IMR-90 (cell line): ENCODE measurements around the gene TNNT1. TPM values are rescaled to one million over a fixed set of nuclear protein-coding genes. Genes with fewer than 3 reads are reported as not detected.
A peak's percentile ranks its signal among the peaks of the same experiment; 100 is the strongest.

Source experiments
- ATAC-seq: fragments of 200-7000 bp; cut with Tn5 transposase; 2 replicates; pipeline ENCODE4 v1.9.1; 2020; ENCODE audit warnings: low read depth, mild to moderate bottlenecking, moderate library complexity
- BruUV-seq: library from RNA; stranded (reverse); fragments of 400-500 nt; replicated peaks from 2 replicates; lab custom pipeline; 2021; lab: Mats Ljungman, UMichigan
- CTCF ChIA-PET: fragments of 300-600 bp; formaldehyde crosslinking; extraction: SDS; loops from one replicate; lab custom pipeline; 2021; ENCODE audit warnings: antibody characterized with exemption; lab: Yijun Ruan, JAX
- POLR2A ChIA-PET: fragments of 300-600 bp; sonication (Branson Sonifier 250); formaldehyde crosslinking; loops from one replicate; lab custom pipeline; 2022; ENCODE audit warnings: antibody characterized with exemption; ENCODE audit not compliant: unreplicated experiment; lab: Charles Lee
- DNase-seq: peaks from one replicate; pipeline ENCODE4 v3.0.0; 2013
- H2AFZ ChIP-seq: replicated peaks from 2 replicates; pipeline ENCODE3; 2013; ENCODE audit warnings: low read length, mild to moderate bottlenecking; ENCODE audit not compliant: poor library complexity
- H2AK5ac ChIP-seq: 2 replicates; pipeline ENCODE4 v1.6.1; 2013; ENCODE audit warnings: low read depth, low read length, inconsistent platforms
- H2AK9ac ChIP-seq: replicated peaks from 2 replicates; pipeline ENCODE3; 2013; ENCODE audit warnings: mild to moderate bottlenecking, low read depth, low read length, moderate library complexity; ENCODE audit not compliant: poor library complexity
- H2BK120ac ChIP-seq: 2 replicates; pipeline ENCODE4 v1.6.1; 2013; ENCODE audit warnings: low read depth, low read length, inconsistent platforms
- H2BK15ac ChIP-seq: 3 replicates; pipeline ENCODE4 v1.6.1; 2013; ENCODE audit warnings: low read depth, low read length, inconsistent platforms
- H2BK20ac ChIP-seq: 2 replicates; pipeline ENCODE4 v1.6.1; 2013; ENCODE audit warnings: low read depth, mild to moderate bottlenecking, inconsistent platforms, low read length, moderate library complexity
- H2BK5ac ChIP-seq: 2 replicates; pipeline ENCODE4 v1.6.1; 2013; ENCODE audit warnings: mild to moderate bottlenecking, low read depth, low read length, inconsistent platforms; ENCODE audit not compliant: poor library complexity, severe bottlenecking
- H3K14ac ChIP-seq: replicated peaks from 2 replicates; pipeline ENCODE4 v1.6.1; 2013; ENCODE audit warnings: low read depth, low read length, inconsistent platforms
- H3K18ac ChIP-seq: 2 replicates; pipeline ENCODE4 v1.6.1; 2013; ENCODE audit warnings: low read depth, low read length, control low read depth
- H3K23ac ChIP-seq: 2 replicates; pipeline ENCODE4 v1.6.1; 2013; ENCODE audit warnings: low read depth, low read length, inconsistent platforms
- H3K27ac ChIP-seq: 2 replicates; pipeline ENCODE4 v1.5.1; 2013; ENCODE audit warnings: mild to moderate bottlenecking, control low read depth, low read length; ENCODE audit not compliant: insufficient read depth
- H3K27me3 ChIP-seq: 2 replicates; pipeline ENCODE4 v1.6.1; 2013; ENCODE audit warnings: low read length; ENCODE audit not compliant: control insufficient read depth, insufficient read depth
- H3K36me3 ChIP-seq: 2 replicates; pipeline ENCODE4 v1.6.1; 2013; ENCODE audit warnings: low read length, mixed read lengths; ENCODE audit not compliant: control insufficient read depth, insufficient read depth
- H3K4ac ChIP-seq: 2 replicates; pipeline ENCODE4 v1.6.1; 2013; ENCODE audit warnings: low read depth, low read length, inconsistent platforms
- H3K4me1 ChIP-seq: 2 replicates; pipeline ENCODE4 v1.6.1; 2013; ENCODE audit warnings: low read length, mixed read lengths; ENCODE audit not compliant: control insufficient read depth, insufficient read depth
- H3K4me2 ChIP-seq: 2 replicates; pipeline ENCODE4 v1.6.1; 2013; ENCODE audit warnings: low read depth, mild to moderate bottlenecking, control low read depth, low read length, moderate library complexity
- H3K4me3 ChIP-seq: 2 replicates; pipeline ENCODE4 v1.5.1; 2013; ENCODE audit warnings: low read depth, mild to moderate bottlenecking, control low read depth, low read length, moderate library complexity; ENCODE audit not compliant: insufficient read depth
- H3K56ac ChIP-seq: 2 replicates; pipeline ENCODE4 v1.6.1; 2013; ENCODE audit warnings: low read length, inconsistent platforms; ENCODE audit not compliant: insufficient read depth; ENCODE audit errors: extremely low read depth
- H3K79me1 ChIP-seq, 2 experiments: 2 replicates each; pipeline ENCODE4 v1.6.1; 2013; ENCODE audit warnings: low read length in 2 of 2, inconsistent platforms in 1 of 2, low read depth in 1 of 2
- H3K9ac ChIP-seq: 2 replicates; pipeline ENCODE4 v1.6.1; 2013; ENCODE audit warnings: low read depth, low read length, control low read depth
- H3K9me1 ChIP-seq: 2 replicates; pipeline ENCODE4 v1.6.1; 2013; ENCODE audit warnings: low read length, inconsistent platforms; ENCODE audit not compliant: insufficient read depth
- H3K9me3 ChIP-seq: 2 replicates; pipeline ENCODE4 v1.6.1; 2013; ENCODE audit warnings: low read length; ENCODE audit not compliant: control insufficient read depth, insufficient read depth
- H4K20me1 ChIP-seq: 2 replicates; pipeline ENCODE4 v1.6.1; 2013; ENCODE audit warnings: low read length, inconsistent platforms; ENCODE audit not compliant: insufficient read depth
- H4K5ac ChIP-seq: 2 replicates; pipeline ENCODE4 v1.6.1; 2013; ENCODE audit warnings: mild to moderate bottlenecking, low read depth, low read length, control low read depth
- H4K8ac ChIP-seq, 2 experiments: 2 replicates each; pipeline ENCODE4 v1.6.1; 2013; ENCODE audit warnings: low read depth in 2 of 2, low read length in 2 of 2, control low read depth in 1 of 2, inconsistent platforms in 1 of 2
- H4K91ac ChIP-seq: 2 replicates; pipeline ENCODE4 v1.6.1; 2013; ENCODE audit warnings: low read depth, low read length, inconsistent platforms; ENCODE audit not compliant: insufficient read depth
- CEBPB ChIP-seq: IDR thresholded peaks from 2 replicates; pipeline ENCODE4 v1.6.1; 2012; ENCODE audit warnings: low read depth, low read length, improper control_type of control experiment
- CHD1 ChIP-seq: IDR thresholded peaks from 2 replicates; pipeline ENCODE4 v1.6.1; 2012; ENCODE audit warnings: low read depth, low read length, improper control_type of control experiment
- FOS ChIP-seq: fragments of 150-350 bp; IDR thresholded peaks from 2 replicates; pipeline ENCODE4 v1.6.1; 2016; ENCODE audit warnings: low read depth, low read length
- MAFK ChIP-seq: IDR thresholded peaks from 2 replicates; pipeline ENCODE4 v1.6.1; 2012; ENCODE audit warnings: low read depth, low read length, improper control_type of control experiment
- MXI1 ChIP-seq: IDR thresholded peaks from 2 replicates; pipeline ENCODE4 v1.6.1; 2012; ENCODE audit warnings: low read depth, mild to moderate bottlenecking, low read length, moderate library complexity, borderline replicate concordance
- NFE2L2 ChIP-seq: fragments of 150-350 bp; IDR thresholded peaks from 2 replicates; pipeline ENCODE4 v1.6.1; 2016; ENCODE audit warnings: low read depth, mild to moderate bottlenecking, low read length
- POLR2A ChIP-seq: IDR thresholded peaks from 2 replicates; pipeline ENCODE4 v1.6.1; 2012; ENCODE audit warnings: mild to moderate bottlenecking, low read depth, low read length
- RAD21 ChIP-seq: IDR thresholded peaks from 2 replicates; pipeline ENCODE4 v1.6.1; 2012; ENCODE audit warnings: low read length, improper control_type of control experiment
- RCOR1 ChIP-seq: IDR thresholded peaks from 2 replicates; pipeline ENCODE4 v1.6.1; 2012; ENCODE audit warnings: mild to moderate bottlenecking, low read length, improper control_type of control experiment; ENCODE audit not compliant: insufficient replicate concordance
- RFX5 ChIP-seq: IDR thresholded peaks from 2 replicates; pipeline ENCODE4 v1.8.0; 2012; ENCODE audit warnings: low read depth, mild to moderate bottlenecking, low read length, moderate library complexity
- SMC3 ChIP-seq: fragments of 150-350 bp; IDR thresholded peaks from 2 replicates; pipeline ENCODE4 v1.6.1; 2016; ENCODE audit warnings: low read depth, mild to moderate bottlenecking, antibody characterized with exemption, low read length, moderate library complexity
- USF2 ChIP-seq: fragments of 150-350 bp; IDR thresholded peaks from 2 replicates; pipeline ENCODE4 v1.6.1; 2017; ENCODE audit warnings: mild to moderate bottlenecking, antibody characterized with exemption, low read length, low read depth
- WGBS, 2 experiments: methylation state at CpG; one replicate each; pipeline versions ENCODE4 v1.1.5 to v1.1.7; 2013; ENCODE audit warnings: missing lambda C conversion rate in 2 of 2; ENCODE audit not compliant: insufficient read length in 1 of 2; ENCODE audit errors: extremely low coverage in 2 of 2; 5-methylcytosine and 5-hydroxymethylcytosine counted together
- dilution Hi-C: fragments of 300-500 bp; cut with HindIII; formaldehyde crosslinking; loops from one replicate; pipeline ENCODE4 v1.14.3; 2018; ENCODE audit warnings: low sequenced_read_pairs; ENCODE audit not compliant: unreplicated experiment
- in situ Hi-C: fragments of 300-500 bp; cut with MboI; formaldehyde crosslinking; loops from 3 replicates; pipeline ENCODE4 v1.14.3; 2019; ENCODE audit warnings: low sequenced_read_pairs, inconsistent platforms, mixed read lengths
- intact Hi-C: fragments of 100-400 bp; cut with micrococcal nuclease; formaldehyde crosslinking; loops from 2 replicates; pipeline ENCODE4 v1.10.0; 2022
- polyA plus RNA-seq, 3 experiments: library from polyadenylated mRNA; depleted of rRNA; stranded (reverse); fragments of >200 nt; gene quantifications; 2 replicates each; pipeline ENCODE4 v1.2.3, GENCODE V29; 2012; ENCODE audit warnings: low replicate concordance in 1 of 3
- total RNA-seq: library from RNA; depleted of rRNA; stranded (reverse); fragments of >200 nt; gene quantifications from 2 replicates; pipeline ENCODE4 v1.2.3, GENCODE V29; 2012
- TF ChIP-seq, protein P1 (sequence below): fragments of 150-350 bp; IDR thresholded peaks from 2 replicates; pipeline ENCODE4 v1.6.1; 2016; ENCODE audit warnings: low read depth, mild to moderate bottlenecking, low read length, moderate library complexity, borderline replicate concordance
- TF ChIP-seq, protein P2 (sequence below): conservative IDR thresholded peaks from 2 replicates; pipeline ENCODE4 v1.5.1; 2012; ENCODE audit warnings: mild to moderate bottlenecking, low read depth, low read length, improper control_type of control experiment

The TNNT1 gene
- total and polyA plus RNA-seq, 2 of the 4 experiments (the other 2 are of a cell fraction): 1.3 to 2.6 TPM

GRCh38 chr19:55088543-55089341 is 60.3 kb downstream of the TNNT1 start:
- Histone ChIP-seq H3K4me1 (peaks cover 6% of the 10 kb centered on the region; the same call in 1 of the 2 replicates), H2AK9ac (peak overlapping the region; percentile 44), H3K23ac (no peak overlapping the region), H3K27ac (no peak overlapping the region), H4K20me1 (peaks cover 38% of the 10 kb centered on the region), H3K4me3 (no peak overlapping the region), H2BK20ac (no peak overlapping the region), H3K27me3 (peaks cover 20% of the 10 kb centered on the region), H3K9ac (no peak overlapping the region), H3K18ac (no peak overlapping the region), H4K5ac (no peak overlapping the region), H3K9me1 (no peaks in the 10 kb centered on the region; the same call in 1 of the 2 replicates), H3K4ac (no peak overlapping the region), H3K56ac (no peak overlapping the region), H2BK15ac (no peak overlapping the region), H3K14ac (no peak overlapping the region), H4K91ac (no peak overlapping the region), H4K8ac (no peak overlapping the region), H3K9me3 (no peaks in the 10 kb centered on the region), H2BK120ac (no peak overlapping the region), H2BK5ac (no peak overlapping the region), H3K36me3 (peaks cover 21% of the 10 kb centered on the region; the same call in 1 of the 2 replicates), H2AFZ (peak overlapping the region; percentile 23), H2AK5ac (no peak overlapping the region), H3K4me2 (no peak overlapping the region), H3K79me1 (peaks cover 0 to 12% of the 10 kb centered on the region in 2 experiments; a peak in 2 of 4 replicates)
- in situ Hi-C loops (no loop called here), intact Hi-C loops (loop anchor here (1.0 to 10.0 kb wide), 2 partner anchors 330 to 624 kb away; partner anchors contain the start of gene LENG9), dilution Hi-C loops (no loop called here)
- peak; percentile 38 for ATAC-seq
- WGBS, 2 experiments: 86% methylated on average over 1 of the region's 18 CpGs; no CpG with 5 or more reads in 1 of the 2 experiments
- CTCF ChIA-PET: interaction anchor here (1.0 to 1.1 kb wide), 2 partner anchors 9 to 25 kb away, joined by 3 read pairs; no protein-coding TSS in a partner anchor
- POLR2A ChIA-PET: no interaction called here
- no TSS peak for BruUV-seq
- peak; percentile 43 for DNase-seq
- no peak for TF ChIP-seq CEBPB
- TF ChIP-seq, protein P1, sequence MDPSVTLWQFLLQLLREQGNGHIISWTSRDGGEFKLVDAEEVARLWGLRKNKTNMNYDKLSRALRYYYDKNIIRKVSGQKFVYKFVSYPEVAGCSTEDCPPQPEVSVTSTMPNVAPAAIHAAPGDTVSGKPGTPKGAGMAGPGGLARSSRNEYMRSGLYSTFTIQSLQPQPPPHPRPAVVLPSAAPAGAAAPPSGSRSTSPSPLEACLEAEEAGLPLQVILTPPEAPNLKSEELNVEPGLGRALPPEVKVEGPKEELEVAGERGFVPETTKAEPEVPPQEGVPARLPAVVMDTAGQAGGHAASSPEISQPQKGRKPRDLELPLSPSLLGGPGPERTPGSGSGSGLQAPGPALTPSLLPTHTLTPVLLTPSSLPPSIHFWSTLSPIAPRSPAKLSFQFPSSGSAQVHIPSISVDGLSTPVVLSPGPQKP: no peak
- TF ChIP-seq, protein P2, sequence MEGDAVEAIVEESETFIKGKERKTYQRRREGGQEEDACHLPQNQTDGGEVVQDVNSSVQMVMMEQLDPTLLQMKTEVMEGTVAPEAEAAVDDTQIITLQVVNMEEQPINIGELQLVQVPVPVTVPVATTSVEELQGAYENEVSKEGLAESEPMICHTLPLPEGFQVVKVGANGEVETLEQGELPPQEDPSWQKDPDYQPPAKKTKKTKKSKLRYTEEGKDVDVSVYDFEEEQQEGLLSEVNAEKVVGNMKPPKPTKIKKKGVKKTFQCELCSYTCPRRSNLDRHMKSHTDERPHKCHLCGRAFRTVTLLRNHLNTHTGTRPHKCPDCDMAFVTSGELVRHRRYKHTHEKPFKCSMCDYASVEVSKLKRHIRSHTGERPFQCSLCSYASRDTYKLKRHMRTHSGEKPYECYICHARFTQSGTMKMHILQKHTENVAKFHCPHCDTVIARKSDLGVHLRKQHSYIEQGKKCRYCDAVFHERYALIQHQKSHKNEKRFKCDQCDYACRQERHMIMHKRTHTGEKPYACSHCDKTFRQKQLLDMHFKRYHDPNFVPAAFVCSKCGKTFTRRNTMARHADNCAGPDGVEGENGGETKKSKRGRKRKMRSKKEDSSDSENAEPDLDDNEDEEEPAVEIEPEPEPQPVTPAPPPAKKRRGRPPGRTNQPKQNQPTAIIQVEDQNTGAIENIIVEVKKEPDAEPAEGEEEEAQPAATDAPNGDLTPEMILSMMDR: peak; percentile 51
- no peak for TF ChIP-seq USF2
- no peak for TF ChIP-seq RCOR1
- TF ChIP-seq RFX5: no peak
- no peak for TF ChIP-seq POLR2A
- peak; percentile 46 for TF ChIP-seq SMC3
- no peak for TF ChIP-seq FOS
- TF ChIP-seq MXI1: no peak
- no peak for TF ChIP-seq MAFK
- no peak for TF ChIP-seq NFE2L2
- TF ChIP-seq CHD1: no peak
- TF ChIP-seq RAD21: peak; percentile 25
